GM10248 (cell line): Measurements from ENCODE around the gene NSG2.

Source experiments
- CTCF ChIA-PET: fragments of 300-600 bp; sonication (Branson Sonifier 250); formaldehyde crosslinking; extraction: SDS; loops from one replicate; lab custom pipeline; 2021; ENCODE audit warnings: antibody characterized with exemption; lab: Yijun Ruan, JAX
- POLR2A ChIA-PET: fragments of 350-650 bp; sonication (Branson Sonifier 250); formaldehyde crosslinking; extraction: SDS; loops from one replicate; lab custom pipeline; 2020; ENCODE audit warnings: antibody characterized with exemption; lab: Yijun Ruan, JAX
- DNase-seq: peaks from one replicate; pipeline ENCODE4 v3.0.0; 2012; ENCODE audit errors: extremely low spot score
- TF ChIP-seq, protein P1 (sequence below): IDR thresholded peaks from 2 replicates; pipeline ENCODE4 v1.5.1; 2012; ENCODE audit warnings: mild to moderate bottlenecking, low read depth; ENCODE audit errors: extremely low read depth, missing control alignments, control extremely low read depth

Gene NSG2

DNA sequence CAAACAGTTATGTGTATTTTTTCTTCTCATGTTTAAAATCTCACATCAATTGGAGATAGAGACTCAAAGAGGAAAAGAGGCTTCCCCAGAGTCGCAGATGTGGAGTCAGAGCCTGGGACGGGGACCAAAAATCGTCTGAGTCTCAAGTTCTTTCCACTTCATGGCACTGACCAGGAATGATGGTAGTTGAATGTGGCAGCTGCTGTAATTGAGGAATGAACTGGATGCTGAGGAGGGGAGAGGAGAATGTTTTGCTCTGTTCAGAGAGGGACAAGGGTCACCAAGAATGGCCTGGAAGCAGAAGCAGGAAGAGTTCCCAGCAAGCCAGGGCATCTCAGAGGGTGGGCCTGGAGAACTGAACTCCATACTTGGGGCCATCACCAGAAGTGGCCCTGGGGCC is 103.9 kb downstream of the NSG2 start:
- CTCF ChIA-PET, result no interaction called here
- TF ChIP-seq, protein P1, sequence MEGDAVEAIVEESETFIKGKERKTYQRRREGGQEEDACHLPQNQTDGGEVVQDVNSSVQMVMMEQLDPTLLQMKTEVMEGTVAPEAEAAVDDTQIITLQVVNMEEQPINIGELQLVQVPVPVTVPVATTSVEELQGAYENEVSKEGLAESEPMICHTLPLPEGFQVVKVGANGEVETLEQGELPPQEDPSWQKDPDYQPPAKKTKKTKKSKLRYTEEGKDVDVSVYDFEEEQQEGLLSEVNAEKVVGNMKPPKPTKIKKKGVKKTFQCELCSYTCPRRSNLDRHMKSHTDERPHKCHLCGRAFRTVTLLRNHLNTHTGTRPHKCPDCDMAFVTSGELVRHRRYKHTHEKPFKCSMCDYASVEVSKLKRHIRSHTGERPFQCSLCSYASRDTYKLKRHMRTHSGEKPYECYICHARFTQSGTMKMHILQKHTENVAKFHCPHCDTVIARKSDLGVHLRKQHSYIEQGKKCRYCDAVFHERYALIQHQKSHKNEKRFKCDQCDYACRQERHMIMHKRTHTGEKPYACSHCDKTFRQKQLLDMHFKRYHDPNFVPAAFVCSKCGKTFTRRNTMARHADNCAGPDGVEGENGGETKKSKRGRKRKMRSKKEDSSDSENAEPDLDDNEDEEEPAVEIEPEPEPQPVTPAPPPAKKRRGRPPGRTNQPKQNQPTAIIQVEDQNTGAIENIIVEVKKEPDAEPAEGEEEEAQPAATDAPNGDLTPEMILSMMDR, result no peak
- no peak for DNase-seq
- POLR2A ChIA-PET, result no interaction called here

DNA sequence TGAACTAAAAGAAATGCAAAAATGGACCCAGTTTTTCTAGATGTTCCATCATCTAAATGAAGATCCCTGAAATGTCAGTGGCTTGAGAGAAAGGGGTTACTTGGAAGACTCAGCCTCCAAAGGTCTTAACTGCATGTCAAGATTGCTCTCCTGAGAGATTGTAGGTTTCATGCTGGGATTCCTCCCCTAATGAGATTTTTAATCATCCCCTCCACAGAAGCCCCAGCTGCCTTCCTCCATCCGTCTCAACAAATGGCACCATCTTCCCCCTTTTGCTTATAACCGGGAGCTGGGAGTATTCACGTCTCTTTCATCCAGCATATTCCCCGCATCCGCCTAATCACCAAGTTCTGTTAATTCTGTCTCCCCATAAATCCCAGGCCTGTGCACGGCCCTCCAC is 104.5 kb downstream of the NSG2 start:
- CTCF ChIA-PET, result no interaction called here
- DNase-seq, result no peak
- POLR2A ChIA-PET, result no interaction called here
- TF ChIP-seq, protein P1, result no peak

DNA sequence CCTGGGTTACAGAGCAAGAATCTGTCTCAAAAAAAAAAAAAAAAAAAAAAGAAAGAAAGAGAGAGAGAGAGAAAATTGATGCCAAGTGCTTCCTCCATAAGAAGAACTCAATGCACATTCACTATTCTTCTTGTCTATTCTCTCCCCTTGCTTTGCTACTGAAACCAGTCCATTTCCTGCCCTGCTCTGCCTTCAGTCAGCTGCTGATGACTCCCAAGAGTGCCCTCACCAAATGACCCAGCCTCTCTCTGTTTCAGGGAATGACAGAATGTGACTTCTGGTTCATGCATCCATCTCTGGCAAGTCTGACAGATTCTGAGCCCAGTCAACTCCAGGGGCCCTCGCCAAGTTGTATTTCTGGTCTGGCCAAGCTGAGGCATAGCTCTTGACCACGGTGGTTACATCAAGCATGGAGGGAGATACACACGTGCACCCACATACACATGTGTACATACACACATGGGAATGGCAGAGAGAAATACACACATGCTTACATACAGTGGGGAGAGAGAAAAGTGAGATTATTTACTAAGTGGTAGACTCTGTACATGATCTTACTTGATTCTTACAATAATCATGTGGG is 106.2 kb downstream of the NSG2 start:
- ChIA-PET POLR2A (no interaction called here), CTCF (no interaction called here)
- no peak for DNase-seq
- TF ChIP-seq, protein P1, result no peak

DNA sequence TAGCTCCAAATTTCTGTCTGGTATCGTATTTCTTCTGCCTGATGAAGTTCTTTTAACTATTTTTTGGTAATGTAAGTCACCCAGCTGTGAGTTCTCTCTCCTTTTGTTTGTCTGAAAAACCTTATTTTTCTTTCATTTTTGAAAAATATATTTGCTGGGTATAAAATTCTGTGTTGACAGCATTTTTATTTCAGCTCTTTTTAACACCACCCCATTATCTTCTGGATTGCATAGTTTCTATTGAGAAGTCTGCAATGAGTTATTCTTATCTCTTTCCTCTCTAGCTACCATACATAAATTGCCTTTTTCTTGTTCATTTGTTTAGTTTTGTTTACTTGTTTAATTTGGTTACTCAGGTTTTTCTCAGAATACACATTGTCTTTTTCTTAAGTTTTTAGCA is 109.1 kb downstream of the NSG2 start:
- POLR2A ChIA-PET, result no interaction called here
- no peak for DNase-seq
- CTCF ChIA-PET, result no interaction called here
- TF ChIP-seq, protein P1, result no peak

DNA sequence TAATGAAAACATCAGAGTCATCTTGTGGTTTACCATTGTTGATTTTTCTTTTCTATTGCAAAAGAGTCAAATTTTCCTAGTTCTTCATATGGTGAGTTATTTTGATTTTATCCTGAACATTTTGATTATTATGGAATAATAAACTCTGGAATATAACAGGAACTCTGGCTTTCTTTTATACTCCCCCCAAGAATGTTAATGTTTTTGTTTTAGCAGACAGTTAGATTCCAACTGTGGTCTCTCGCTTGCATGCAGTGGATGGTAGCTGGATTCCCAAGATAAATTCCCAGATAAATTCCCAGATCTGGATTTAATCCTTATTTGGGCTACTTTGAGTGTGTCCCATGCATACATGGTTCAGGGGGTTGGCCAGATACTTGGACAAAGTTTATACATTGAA is 109.8 kb downstream of the NSG2 start:
- POLR2A ChIA-PET, result no interaction called here
- no peak for DNase-seq
- CTCF ChIA-PET, result no interaction called here
- TF ChIP-seq, protein P1, result no peak

DNA sequence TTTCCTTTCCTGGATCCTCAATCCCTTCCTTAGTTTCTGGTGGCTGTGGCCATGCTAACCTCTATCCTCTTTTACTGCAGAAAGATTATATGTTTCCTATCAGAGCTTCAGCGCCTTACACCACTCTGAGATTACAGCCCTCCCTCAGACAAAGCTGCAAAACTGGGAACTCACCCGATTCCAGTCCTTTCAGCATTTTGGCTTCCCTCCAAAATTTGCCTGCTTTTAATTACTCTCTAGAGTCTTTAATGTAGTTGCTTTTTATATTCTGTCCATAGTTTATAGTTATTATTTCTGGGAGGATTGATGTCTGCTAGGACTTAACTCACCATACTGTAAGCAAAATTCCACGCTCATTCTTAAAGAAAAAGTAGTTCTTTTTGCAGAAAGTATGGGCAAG is 110.2 kb downstream of the NSG2 start:
- DNase-seq, result no peak
- POLR2A ChIA-PET, result no interaction called here
- CTCF ChIA-PET, result interaction anchor here (1.8 kb wide), 1 partner anchor 156 kb away, joined by 6 read pairs; no protein-coding TSS in a partner anchor
- TF ChIP-seq, protein P1, result no peak
